Activated CD4-positive, alpha-beta memory T cell treated with anti-CD3 and anti-CD28 coated beads, Interleukin-2, amount 10 ng/mL, durations not matched to agents 7 days and 5 days (primary cell): ENCODE results near the gene TMEM181. TPM values are rescaled to one million over a fixed set of nuclear protein-coding genes. Genes with fewer than 3 reads are reported as not detected.
A peak's percentile ranks its signal among the peaks of the same experiment; 100 is the strongest.
"Not testable (repeated sequence)": the region's sequence is repeated elsewhere in the genome, so short reads cannot be mapped to it uniquely, and the experiment has no call there.

Experiments
- CTCF ChIA-PET: fragments of 350-600 bp; sonication (Branson Sonifier 250); formaldehyde crosslinking; loops from one replicate; lab custom pipeline; 2021; ENCODE audit warnings: antibody characterized with exemption, inconsistent platforms; lab: Charles Lee
- POLR2A ChIA-PET: fragments of 350-600 bp; sonication (Branson Sonifier 250); formaldehyde crosslinking; loops from one replicate; lab custom pipeline; 2021; ENCODE audit warnings: antibody characterized with exemption; lab: Charles Lee
- DNase-seq: peaks from one replicate; pipeline ENCODE4 v3.0.0-alpha.2; 2020
- H3K27ac Mint-ChIP-seq: one replicate; pipeline ENCODE4 v1.8.0; 2021; ENCODE audit warnings: mild to moderate bottlenecking, mixed read lengths
- H3K27me3 Mint-ChIP-seq: one replicate; pipeline ENCODE4 v1.8.0; 2021; ENCODE audit warnings: mixed read lengths
- H3K36me3 Mint-ChIP-seq: one replicate; pipeline ENCODE4 v1.8.0; 2021; ENCODE audit warnings: low read depth, mixed read lengths
- H3K4me1 Mint-ChIP-seq: one replicate; pipeline ENCODE4 v1.8.0; 2021; ENCODE audit warnings: mixed read lengths
- H3K4me3 Mint-ChIP-seq: one replicate; pipeline ENCODE4 v1.8.0; 2021; ENCODE audit warnings: mild to moderate bottlenecking, mixed read lengths
- H3K9me3 Mint-ChIP-seq: one replicate; pipeline ENCODE4 v1.8.0; 2021; ENCODE audit warnings: mixed read lengths
- total RNA-seq, 2 experiments: library from RNA; stranded (reverse); gene quantifications; one replicate each; pipeline ENCODE4 v1.2.3, GENCODE V29; 2021

TMEM181 gene
- total RNA-seq, 2 experiments from 2014 or later, result 20.2 to 20.5 TPM

DNA sequence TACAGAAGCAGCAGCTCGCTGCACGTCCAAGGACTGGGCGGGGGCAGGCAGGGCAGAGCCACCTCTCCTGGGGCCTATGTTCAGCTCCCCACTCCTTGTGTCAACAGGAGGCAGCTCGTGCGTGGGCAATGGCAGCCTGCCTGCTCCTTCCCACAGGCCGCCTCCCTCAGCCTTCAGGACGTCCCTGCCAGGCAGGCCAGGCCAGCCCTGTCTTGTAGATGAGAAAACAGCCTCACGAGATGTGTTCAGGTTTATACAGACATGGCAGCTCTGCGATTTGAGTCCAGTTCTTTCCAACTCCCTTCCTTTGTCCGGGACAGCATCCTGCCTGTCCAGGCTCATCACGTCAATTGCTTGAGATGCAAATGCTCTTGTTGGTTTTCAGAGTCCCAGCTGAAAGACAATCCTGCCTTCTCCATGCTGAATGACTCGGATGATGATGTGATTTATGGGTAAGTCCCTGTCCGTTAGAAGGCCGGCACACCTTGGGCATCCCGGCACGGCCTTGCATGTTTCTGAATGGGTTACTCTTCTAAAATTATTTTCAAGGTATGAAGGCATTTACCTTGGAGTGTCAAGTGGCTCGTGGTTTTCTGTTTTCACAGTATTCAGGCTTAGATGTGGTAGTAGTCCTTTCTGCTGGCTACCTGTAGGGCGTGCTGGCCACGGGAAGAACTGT, 71.2 kb downstream of the TMEM181 start:
- POLR2A ChIA-PET, result interaction anchor here (1.7 to 2.8 kb wide), 3 partner anchors 9 to 72 kb away, joined by 3 to 18 read pairs (median 7); partner anchors contain the start of gene DYNLT1
- Mint-ChIP-seq H3K27ac (peak overlapping the region; percentile 58), H3K4me1 (peaks cover 50% of the 10 kb centered on the region), H3K27me3 (no peaks in the 10 kb centered on the region), H3K36me3 (peaks cover 78% of the 10 kb centered on the region), H3K9me3 (no peaks in the 10 kb centered on the region), H3K4me3 (no peak overlapping the region)
- DNase-seq, result peak; percentile 15
- CTCF ChIA-PET, result interaction anchor here (0.6 to 2.0 kb wide), 3 partner anchors 29 to 805 kb away, joined by 3 to 11 read pairs (median 8); no protein-coding TSS in a partner anchor

- CTCF ChIA-PET, result interaction anchor here (1.3 kb wide), 1 partner anchor 59 kb away, joined by 8 read pairs; no protein-coding TSS in a partner anchor
- peak overlapping the region; percentile 58 for H3K27ac Mint-ChIP-seq
- peak; percentile 11 for DNase-seq
- no peaks in the 10 kb centered on the region for H3K9me3 Mint-ChIP-seq
- H3K27me3 Mint-ChIP-seq, result no peaks in the 10 kb centered on the region
- POLR2A ChIA-PET, result interaction anchor here (2.2 to 4.1 kb wide), 3 partner anchors 8 to 13 kb away, joined by 7 to 23 read pairs (median 18); partner anchors contain the start of gene DYNLT1
- H3K36me3 Mint-ChIP-seq, result peaks cover 78% of the 10 kb centered on the region
- no peak overlapping the region for H3K4me3 Mint-ChIP-seq
- peaks cover 57% of the 10 kb centered on the region for H3K4me1 Mint-ChIP-seq
Observed at GRCh38 chr6:158631678-158632537, 72.0 kb downstream of the TMEM181 start.

DNA sequence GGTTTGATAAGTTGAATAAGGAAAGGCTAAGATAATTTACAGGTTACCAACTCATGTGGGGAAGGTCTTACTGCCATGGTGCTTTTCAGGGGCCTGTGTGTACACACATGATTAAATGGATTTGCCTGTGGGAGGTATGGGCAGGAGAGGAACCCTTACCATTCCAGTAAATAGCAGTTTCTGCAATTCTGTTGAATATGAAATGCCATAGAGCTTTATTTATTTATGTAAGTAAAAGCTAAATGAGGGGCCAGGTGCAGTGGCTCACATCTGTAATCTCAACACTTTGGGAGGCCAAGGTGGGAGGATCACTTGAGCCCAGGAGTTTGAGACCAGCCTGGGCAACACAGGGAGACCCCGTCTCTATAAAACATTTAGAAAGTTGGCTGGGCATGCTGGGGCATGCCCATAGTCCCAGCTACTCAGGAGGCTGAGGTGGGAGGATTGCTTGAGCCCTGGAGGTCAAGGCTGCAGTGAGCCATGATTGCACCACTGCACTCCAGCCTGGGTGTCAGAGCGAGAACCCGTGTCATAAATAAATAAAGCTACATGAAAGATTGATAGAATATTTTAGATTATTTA, 72.7 kb downstream of the TMEM181 start:
- not testable (repeated sequence) for H3K4me3 Mint-ChIP-seq, H3K9me3 Mint-ChIP-seq, DNase-seq, H3K27me3 Mint-ChIP-seq
- POLR2A ChIA-PET, result interaction anchor here (0.9 to 4.1 kb wide), 2 partner anchors 12 to 18 kb away, joined by 3 to 23 read pairs; partner anchors contain the start of gene DYNLT1
- CTCF ChIA-PET, result interaction anchor here (1.3 kb wide), 1 partner anchor 59 kb away, joined by 8 read pairs; no protein-coding TSS in a partner anchor
- Mint-ChIP-seq H3K4me1 (peaks cover 58% of the 10 kb centered on the region), H3K36me3 (peaks cover 78% of the 10 kb centered on the region), H3K27ac (peak overlapping the region; percentile 58)

DNA sequence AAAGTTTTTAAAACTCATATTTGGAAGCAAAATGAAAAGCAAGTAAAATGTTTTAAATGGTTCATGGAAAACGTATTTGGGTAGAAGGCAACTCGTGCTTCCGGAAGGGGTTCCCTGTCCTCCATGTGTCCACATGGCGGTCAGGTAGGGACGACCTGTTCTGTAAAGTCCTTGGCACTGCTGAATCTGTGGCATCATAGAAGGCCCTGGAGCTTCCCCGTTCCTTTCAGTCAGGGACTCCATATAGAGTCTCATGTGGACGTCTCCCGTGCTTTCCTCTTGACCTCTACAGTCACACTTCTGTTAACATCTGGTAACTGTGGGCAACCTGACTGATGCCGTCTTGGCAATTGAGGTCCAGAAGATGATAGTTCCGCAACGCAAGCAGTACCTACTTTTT, 73.2 kb downstream of the TMEM181 start:
- ChIA-PET CTCF (interaction anchor here (1.3 kb wide), 1 partner anchor 58 kb away, joined by 8 read pairs; no protein-coding TSS in a partner anchor), POLR2A (interaction anchor here (0.9 to 4.1 kb wide), 2 partner anchors 11 to 17 kb away, joined by 3 to 23 read pairs; partner anchors contain the start of gene DYNLT1)
- Mint-ChIP-seq H3K27me3 (no peaks in the 10 kb centered on the region), H3K4me1 (peaks cover 55% of the 10 kb centered on the region), H3K36me3 (peaks cover 75% of the 10 kb centered on the region), H3K9me3 (no peaks in the 10 kb centered on the region), H3K4me3 (no peak overlapping the region), H3K27ac (peak overlapping the region; percentile 47)
- no peak for DNase-seq

DNA sequence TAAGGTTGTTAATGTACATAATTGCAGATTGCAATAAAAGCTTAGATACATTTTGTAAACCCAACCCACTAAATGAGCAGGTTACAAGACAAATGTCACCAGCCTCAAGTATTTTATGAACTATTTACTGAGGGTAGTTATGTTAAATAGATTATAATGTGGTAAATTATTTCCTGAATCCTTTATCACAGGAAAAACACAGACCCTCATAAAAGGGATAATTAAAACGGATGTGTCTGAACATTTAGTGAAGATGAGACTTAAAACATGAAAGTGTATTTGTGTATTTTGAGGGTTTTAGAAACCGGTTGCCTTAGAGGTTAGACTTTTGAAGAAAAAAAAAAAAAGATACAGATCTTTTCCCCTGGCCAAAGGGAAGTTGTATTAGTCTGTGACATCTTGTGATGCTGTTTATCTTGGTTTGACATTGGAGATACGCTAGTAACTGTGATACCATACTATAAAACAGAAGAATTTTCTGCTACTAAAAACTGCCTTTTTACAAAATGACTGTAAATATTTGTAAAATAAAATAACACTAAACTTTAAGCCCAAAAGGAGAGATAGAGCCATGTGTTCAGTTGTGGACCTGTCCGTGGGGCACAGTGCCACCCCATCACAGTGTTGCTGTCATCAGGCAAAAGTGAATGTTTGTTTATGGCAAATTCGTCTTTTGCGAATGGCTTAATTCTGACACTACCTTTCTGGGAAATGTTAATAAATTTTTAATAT, 75.0 kb downstream of the TMEM181 start:
- peaks cover 60% of the 10 kb centered on the region for H3K4me1 Mint-ChIP-seq
- no peak overlapping the region for H3K4me3 Mint-ChIP-seq
- peaks cover 79% of the 10 kb centered on the region for H3K36me3 Mint-ChIP-seq
- DNase-seq, result no peak
- H3K27ac Mint-ChIP-seq, result peak overlapping the region; percentile 63
- H3K27me3 Mint-ChIP-seq, result no peaks in the 10 kb centered on the region
- ChIA-PET POLR2A (interaction anchor here (4.1 kb wide), 1 partner anchor 10 kb away, joined by 23 read pairs; the partner anchor contains the start of gene DYNLT1), CTCF (no interaction called here)
- no peaks in the 10 kb centered on the region for H3K9me3 Mint-ChIP-seq

GRCh38 chr6:158635427-158636073, 75.7 kb downstream of the TMEM181 start:
- Mint-ChIP-seq H3K27ac (peak overlapping the region; percentile 40), H3K9me3 (no peaks in the 10 kb centered on the region), H3K4me3 (no peak overlapping the region), H3K36me3 (peaks cover 82% of the 10 kb centered on the region), H3K4me1 (peaks cover 65% of the 10 kb centered on the region), H3K27me3 (no peaks in the 10 kb centered on the region)
- ChIA-PET POLR2A (interaction anchor here (4.1 kb wide), 1 partner anchor 9 kb away, joined by 23 read pairs; the partner anchor contains the start of gene DYNLT1), CTCF (no interaction called here)
- DNase-seq, result no peak

DNA sequence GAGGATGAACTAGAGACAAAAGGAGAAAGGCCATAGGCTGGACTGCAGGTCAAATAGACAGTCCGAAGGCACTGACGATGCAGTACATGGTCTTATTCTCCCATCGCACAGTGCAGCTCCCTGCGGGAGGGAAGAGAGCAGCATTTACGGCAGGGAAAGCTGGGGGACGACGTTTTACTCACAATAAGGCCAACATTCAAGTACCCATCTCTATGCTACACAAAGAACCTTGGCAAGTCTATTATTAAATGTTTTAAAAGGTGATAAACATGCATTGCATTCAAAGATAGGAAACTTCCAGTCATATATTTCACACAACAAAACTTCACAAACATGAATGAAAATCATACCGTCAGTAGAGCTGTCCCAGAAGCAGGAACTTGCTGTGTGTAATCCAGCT, 76.9 kb downstream of the TMEM181 start:
- DNase-seq, result no peak
- Mint-ChIP-seq H3K4me1 (peaks cover 65% of the 10 kb centered on the region), H3K9me3 (no peaks in the 10 kb centered on the region), H3K27me3 (no peaks in the 10 kb centered on the region), H3K4me3 (no peak overlapping the region), H3K36me3 (peaks cover 80% of the 10 kb centered on the region), H3K27ac (peak overlapping the region; percentile 42)
- CTCF ChIA-PET, result interaction anchor here (0.6 kb wide), 1 partner anchor 21 kb away, joined by 3 read pairs; no protein-coding TSS in a partner anchor
- POLR2A ChIA-PET, result interaction anchor here (0.9 to 10.2 kb wide), 3 partner anchors 9 to 61 kb away, joined by 3 to 192 read pairs (median 7); partner anchors contain the start of gene SYTL3

DNA sequence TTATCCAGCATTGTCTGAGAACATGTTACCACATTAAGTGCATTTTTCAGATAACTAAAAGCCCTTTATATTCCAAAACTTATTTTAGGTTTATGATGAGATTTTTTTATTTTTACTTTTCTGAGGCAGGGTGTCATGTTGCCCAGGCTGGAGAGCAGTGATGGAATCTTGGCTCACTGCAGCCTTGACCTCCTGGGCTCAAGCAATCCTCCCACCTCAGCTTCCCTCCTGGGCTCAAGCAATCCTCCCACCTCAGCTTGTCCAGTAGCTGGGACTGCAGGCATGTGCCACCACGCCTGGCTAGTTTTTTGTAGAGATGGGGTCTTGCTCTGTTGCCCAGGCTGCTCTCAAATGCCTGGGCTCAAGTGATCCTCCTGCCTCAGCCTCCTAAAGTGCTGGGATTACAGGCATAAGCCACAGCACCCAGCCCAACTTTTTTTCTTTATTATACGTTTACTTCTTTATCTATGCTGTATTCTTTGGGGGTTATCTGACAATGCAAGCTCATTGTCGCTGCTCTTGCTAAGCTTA, 78.5 kb downstream of the TMEM181 start:
- H3K27me3 Mint-ChIP-seq, result no peaks in the 10 kb centered on the region
- peak overlapping the region; percentile 24 for H3K27ac Mint-ChIP-seq
- no peaks in the 10 kb centered on the region for H3K9me3 Mint-ChIP-seq
- no peak overlapping the region for H3K4me3 Mint-ChIP-seq
- ChIA-PET POLR2A (interaction anchor here (0.9 to 10.2 kb wide), 5 partner anchors 14 to 80 kb away, joined by 3 to 192 read pairs (median 3); partner anchors contain the start of gene SYTL3), CTCF (interaction anchor here (0.7 to 1.5 kb wide), 4 partner anchors 13 to 418 kb away, joined by 3 to 5 read pairs (median 4); no protein-coding TSS in a partner anchor)
- DNase-seq, result no peak
- H3K36me3 Mint-ChIP-seq, result peaks cover 78% of the 10 kb centered on the region
- H3K4me1 Mint-ChIP-seq, result peaks cover 69% of the 10 kb centered on the region

GRCh38 chr6:158639056-158639455, 79.2 kb downstream of the TMEM181 start:
- no peak overlapping the region for H3K4me3 Mint-ChIP-seq
- H3K9me3 Mint-ChIP-seq, result no peaks in the 10 kb centered on the region
- ChIA-PET CTCF (interaction anchor here (0.7 to 2.0 kb wide), 5 partner anchors 12 to 418 kb away, joined by 3 to 8 read pairs (median 4); no protein-coding TSS in a partner anchor), POLR2A (interaction anchor here (1.1 to 10.2 kb wide), 4 partner anchors 13 to 52 kb away, joined by 3 to 192 read pairs (median 4); partner anchors contain the start of gene SYTL3)
- peak overlapping the region; percentile 24 for H3K27ac Mint-ChIP-seq
- peaks cover 82% of the 10 kb centered on the region for H3K36me3 Mint-ChIP-seq
- no peak for DNase-seq
- H3K4me1 Mint-ChIP-seq, result peaks cover 69% of the 10 kb centered on the region
- H3K27me3 Mint-ChIP-seq, result no peaks in the 10 kb centered on the region

GRCh38 chr6:158640519-158640918, 80.6 kb downstream of the TMEM181 start:
- no peak for DNase-seq
- CTCF ChIA-PET, result interaction anchor here (2.0 kb wide), 1 partner anchor 51 kb away, joined by 8 read pairs; no protein-coding TSS in a partner anchor
- peak overlapping the region; percentile 76 for H3K27ac Mint-ChIP-seq
- peaks cover 68% of the 10 kb centered on the region for H3K36me3 Mint-ChIP-seq
- peaks cover 69% of the 10 kb centered on the region for H3K4me1 Mint-ChIP-seq
- no peaks in the 10 kb centered on the region for H3K27me3 Mint-ChIP-seq
- POLR2A ChIA-PET, result interaction anchor here (1.5 to 10.2 kb wide), 4 partner anchors 10 to 50 kb away, joined by 4 to 192 read pairs (median 7); partner anchors contain the start of gene SYTL3
- H3K9me3 Mint-ChIP-seq, result no peaks in the 10 kb centered on the region
- H3K4me3 Mint-ChIP-seq, result peak overlapping the region; percentile 36
